Keratinocyte (primary cell): ENCODE results near the gene SGO2. TPM values are rescaled to one million over a fixed set of nuclear protein-coding genes. Genes with fewer than 3 reads are reported as not detected.

Source experiments
- DNase-seq: peaks from one replicate; pipeline ENCODE4 v3.0.0-alpha.2; 2011; ENCODE audit warnings: low read depth, missing footprints, low spot score
- FAIRE-seq: peaks from 2 replicates; lab custom pipeline; 2011; peaks lifted over from hg19 to GRCh38; lab: Jason Lieb, UNC
- H2AFZ ChIP-seq: 2 replicates; pipeline ENCODE4 v1.6.0; 2012; ENCODE audit warnings: low read length, control low read depth, inconsistent platforms; ENCODE audit not compliant: control insufficient read depth
- H3K27ac ChIP-seq: 2 replicates; pipeline ENCODE4 v1.5.1; 2011; ENCODE audit warnings: low read length; ENCODE audit not compliant: control insufficient read depth, insufficient read depth
- H3K27me3 ChIP-seq: 3 replicates; pipeline ENCODE4 v1.6.0; 2011; ENCODE audit warnings: low read length; ENCODE audit not compliant: control insufficient read depth, insufficient read depth; ENCODE audit errors: extremely low read depth
- H3K36me3 ChIP-seq, 2 experiments: 2 replicates in 1 of 2; 3 replicates in 1 of 2; pipeline ENCODE4 v1.5.1; 2011; ENCODE audit warnings: low read length in 2 of 2, mild to moderate bottlenecking in 1 of 2; ENCODE audit not compliant: control insufficient read depth in 2 of 2, insufficient read depth in 2 of 2; ENCODE audit errors: extremely low read depth in 1 of 2
- H3K4me1 ChIP-seq: 3 replicates; pipeline ENCODE4 v1.5.1; 2011; ENCODE audit warnings: low read length; ENCODE audit not compliant: control insufficient read depth, insufficient read depth; ENCODE audit errors: extremely low read depth
- H3K4me2 ChIP-seq: 3 replicates; pipeline ENCODE4 v1.6.0; 2011; ENCODE audit warnings: low read depth, low read length; ENCODE audit not compliant: control insufficient read depth, insufficient read depth; ENCODE audit errors: extremely low read depth
- H3K4me3 ChIP-seq, 3 experiments: fragments of 200-600 bp in 1 of 3; sonication (generic) in 1 of 3; 2 replicates in 2 of 3; 3 replicates in 1 of 3; pipeline ENCODE4 v1.5.1; 2011 to 2016; ENCODE audit warnings: low read length in 3 of 3, mild to moderate bottlenecking in 3 of 3, control low read depth in 2 of 3, inconsistent platforms in 1 of 3, low read depth in 1 of 3, mixed read lengths in 1 of 3, mixed run types in 1 of 3, moderate library complexity in 1 of 3; ENCODE audit not compliant: control insufficient read depth in 2 of 3, insufficient read depth in 2 of 3; ENCODE audit errors: extremely low read depth in 1 of 3
- H3K79me2 ChIP-seq: 2 replicates; pipeline ENCODE4 v1.6.0; 2012; ENCODE audit warnings: low read length; ENCODE audit not compliant: control insufficient read depth, insufficient read depth
- H3K9ac ChIP-seq: 3 replicates; pipeline ENCODE4 v1.6.0; 2011; ENCODE audit warnings: low read length; ENCODE audit not compliant: control insufficient read depth, insufficient read depth; ENCODE audit errors: extremely low read depth
- H3K9me1 ChIP-seq: 3 replicates; pipeline ENCODE4 v1.6.0; 2011; ENCODE audit warnings: low read length; ENCODE audit not compliant: control insufficient read depth, insufficient read depth; ENCODE audit errors: extremely low read depth
- H3K9me3 ChIP-seq: 2 replicates; pipeline ENCODE4 v1.5.1; 2012; ENCODE audit warnings: low read depth, low read length; ENCODE audit not compliant: control insufficient read depth
- H4K20me1 ChIP-seq: 3 replicates; pipeline ENCODE4 v1.6.0; 2011; ENCODE audit warnings: low read length; ENCODE audit not compliant: control insufficient read depth, insufficient read depth; ENCODE audit errors: extremely low read depth
- CTCF ChIP-seq, 3 experiments: IDR thresholded peaks in 1 of 3; conservative IDR thresholded peaks in 1 of 3; optimal IDR thresholded peaks in 1 of 3; 2 replicates in 2 of 3; 3 replicates in 1 of 3; pipeline versions ENCODE3 to v1.5.1; 2011; ENCODE audit warnings: low read length in 3 of 3, mild to moderate bottlenecking in 3 of 3, moderate library complexity in 2 of 3, control low read depth in 1 of 3, inconsistent platforms in 1 of 3; ENCODE audit not compliant: insufficient read depth in 2 of 3; ENCODE audit errors: extremely low read depth in 1 of 3
- EZH2 ChIP-seq: IDR thresholded peaks from one replicate; pipeline ENCODE4 v1.6.1; 2012; ENCODE audit warnings: inconsistent platforms, mild to moderate bottlenecking, low read length, moderate library complexity
- dilution Hi-C: fragments of 300-500 bp; cut with MboI; formaldehyde crosslinking; loops from one replicate; pipeline ENCODE4 v1.7.0; 2020; ENCODE audit warnings: low sequenced_read_pairs; ENCODE audit not compliant: extremely low pct_ligation_motif_present
- polyA plus RNA-seq, 5 experiments: library from polyadenylated mRNA; depleted of rRNA in 3 of 5; stranded (reverse) in 3 of 5; stranded (forward) in 1 of 5; unstranded in 1 of 5; fragments of >200 nt; gene quantifications; 1 replicate in 1 of 5; 2 replicates in 3 of 5; 3 replicates in 1 of 5; pipeline versions ENCODE4 v1.2.1 to v1.2.3, GENCODE V29; 2011 to 2012; ENCODE audit warnings: missing spikeins in 2 of 5, low read depth in 1 of 5, low replicate concordance in 1 of 5

SGO2 gene
- polyA plus RNA-seq, 1 donor (not counting 4 experiments of a cell fraction or from before 2014, with no cell fraction given), result 8.6 TPM

GRCh38 chr2:200575957-200576356 is 50.0 kb downstream of the SGO2 start:
- H3K4me2 ChIP-seq, result no peak overlapping the region
- dilution Hi-C loops, result no loop called here
- H3K27me3 ChIP-seq, result no peaks in the 10 kb centered on the region
- H3K4me3 ChIP-seq, result no peak overlapping the region
- H4K20me1 ChIP-seq, result no peaks in the 10 kb centered on the region
- H3K9me1 ChIP-seq, result no peaks in the 10 kb centered on the region
- no peak overlapping the region for H2AFZ ChIP-seq
- TF ChIP-seq EZH2 (no peak), CTCF (optimal IDR thresholded peaks at IDR 0.05 in 1 of 3, IDR thresholded peaks at IDR 0.05 in 1 of 3, conservative IDR thresholded peaks at IDR 0.05 in 1 of 3; ENCODE audit: extremely low read depth in 1 of 3, insufficient read depth in 2 of 3, low read length in 3 of 3) (peak in 1 of 3 experiments; percentile 16)
- no peaks in the 10 kb centered on the region for H3K9me3 ChIP-seq
- H3K27ac ChIP-seq, result no peak overlapping the region
- no peaks in the 10 kb centered on the region for H3K79me2 ChIP-seq
- peaks cover 0 to 3% of the 10 kb centered on the region in 2 experiments for H3K36me3 ChIP-seq
- no peak for FAIRE-seq
- DNase-seq, result no peak
- H3K9ac ChIP-seq, result no peak overlapping the region
- H3K4me1 ChIP-seq, result no peaks in the 10 kb centered on the region

GRCh38 chr2:200577027-200577426 is 51.0 kb downstream of the SGO2 start:
- no peaks in the 10 kb centered on the region for H3K4me1 ChIP-seq
- TF ChIP-seq EZH2 (no peak), CTCF (optimal IDR thresholded peaks at IDR 0.05 in 1 of 3, IDR thresholded peaks at IDR 0.05 in 1 of 3, conservative IDR thresholded peaks at IDR 0.05 in 1 of 3; ENCODE audit: extremely low read depth in 1 of 3, insufficient read depth in 2 of 3, low read length in 3 of 3) (no peak)
- DNase-seq, result no peak
- H3K9me3 ChIP-seq, result no peaks in the 10 kb centered on the region
- H2AFZ ChIP-seq, result no peak overlapping the region
- no peak overlapping the region for H3K4me2 ChIP-seq
- H3K9me1 ChIP-seq, result no peaks in the 10 kb centered on the region
- H3K27ac ChIP-seq, result no peak overlapping the region
- no peaks in the 10 kb centered on the region for H4K20me1 ChIP-seq
- no peak for FAIRE-seq
- no peak overlapping the region for H3K9ac ChIP-seq
- H3K27me3 ChIP-seq, result no peaks in the 10 kb centered on the region
- H3K79me2 ChIP-seq, result no peaks in the 10 kb centered on the region
- no peak overlapping the region for H3K4me3 ChIP-seq
- H3K36me3 ChIP-seq, result peaks cover 0 to 3% of the 10 kb centered on the region in 2 experiments
- dilution Hi-C loops, result no loop called here
